ENCODE measurements around the gene HEXIM2.

Gene HEXIM2

GRCh38 chr17:45145035-45145389 lies 16.7 kb upstream of the HEXIM2 start:
- no peak for DNase-seq

GRCh38 chr17:45146166-45146565 lies 15.5 kb upstream of the HEXIM2 start:
- no peak for DNase-seq

GRCh38 chr17:45146592-45146889 lies 15.1 kb upstream of the HEXIM2 start:
- DNase-seq: no peak

- DNase-seq: no peak
Measured at GRCh38 chr17:45146890-45147580, 14.6 kb upstream of the HEXIM2 start.

GRCh38 chr17:45147581-45148182 lies 14.0 kb upstream of the HEXIM2 start:
- DNase-seq: peak; percentile 79

- DNase-seq: peak; percentile 99
Measured at GRCh38 chr17:45148183-45149036, 13.3 kb upstream of the HEXIM2 start, which contains the start of gene HEXIM1. HEXIM1 (plus strand) TSS chr17:45148475; CDS start chr17:45149191, 716 bp downstream.

GRCh38 chr17:45149037-45149668 lies 12.5 kb upstream of the HEXIM2 start:
- peak; percentile 75 for DNase-seq

GRCh38 chr17:45149669-45150664 lies 11.7 kb upstream of the HEXIM2 start:
- DNase-seq: peak; percentile 51

GRCh38 chr17:45150911-45151809 lies 10.5 kb upstream of the HEXIM2 start:
- DNase-seq: no peak

- no peak for DNase-seq
Measured at GRCh38 chr17:45155029-45155428, 6.6 kb upstream of the HEXIM2 start.

- DNase-seq: no peak
Measured at GRCh38 chr17:45155483-45155882, 6.2 kb upstream of the HEXIM2 start.

- no peak for DNase-seq
Measured at GRCh38 chr17:45156242-45156641, 5.4 kb upstream of the HEXIM2 start.

GRCh38 chr17:45160447-45161287 lies 1.0 kb upstream of the HEXIM2 start:
- peak; percentile 76 for DNase-seq

- DNase-seq: no peak
Measured at GRCh38 chr17:45162025-45162687, 481 bp downstream of the HEXIM2 start.

- DNase-seq: no peak
Measured at GRCh38 chr17:45164734-45165269, 3.1 kb downstream of the HEXIM2 start.

GRCh38 chr17:45168991-45169752 lies 7.5 kb downstream of the HEXIM2 start:
- no peak for DNase-seq

- no peak for DNase-seq
Measured at GRCh38 chr17:45170280-45170930, 8.7 kb downstream of the HEXIM2 start.

- DNase-seq: no peak
Measured at GRCh38 chr17:45170931-45171337, 9.3 kb downstream of the HEXIM2 start.

All from activated T-cell treated with anti-CD3 and anti-CD28 coated beads, Interleukin-2, amount 50 U/mL, for 1 hour (primary cell).